Activated CD4-positive, alpha-beta memory T cell treated with anti-CD3 and anti-CD28 coated beads, Interleukin-2, amount 10 ng/mL, durations not matched to agents 7 days and 5 days (primary cell): ENCODE results near the gene AMZ2. TPM values are rescaled to one million over a fixed set of nuclear protein-coding genes. Genes with fewer than 3 reads are reported as not detected.

Experiments used
- CTCF ChIA-PET: fragments of 350-600 bp; sonication (Branson Sonifier 250); formaldehyde crosslinking; loops from one replicate; lab custom pipeline; 2021; ENCODE audit warnings: antibody characterized with exemption, inconsistent platforms; lab: Charles Lee
- POLR2A ChIA-PET: fragments of 350-600 bp; sonication (Branson Sonifier 250); formaldehyde crosslinking; loops from one replicate; lab custom pipeline; 2021; ENCODE audit warnings: antibody characterized with exemption; lab: Charles Lee
- DNase-seq: peaks from one replicate; pipeline ENCODE4 v3.0.0-alpha.2; 2020
- H3K27ac Mint-ChIP-seq: one replicate; pipeline ENCODE4 v1.8.0; 2021; ENCODE audit warnings: mild to moderate bottlenecking, mixed read lengths
- H3K27me3 Mint-ChIP-seq: one replicate; pipeline ENCODE4 v1.8.0; 2021; ENCODE audit warnings: mixed read lengths
- H3K36me3 Mint-ChIP-seq: one replicate; pipeline ENCODE4 v1.8.0; 2021; ENCODE audit warnings: low read depth, mixed read lengths
- H3K4me1 Mint-ChIP-seq: one replicate; pipeline ENCODE4 v1.8.0; 2021; ENCODE audit warnings: mixed read lengths
- H3K4me3 Mint-ChIP-seq: one replicate; pipeline ENCODE4 v1.8.0; 2021; ENCODE audit warnings: mild to moderate bottlenecking, mixed read lengths
- H3K9me3 Mint-ChIP-seq: one replicate; pipeline ENCODE4 v1.8.0; 2021; ENCODE audit warnings: mixed read lengths
- total RNA-seq, 2 experiments: library from RNA; stranded (reverse); gene quantifications; one replicate each; pipeline ENCODE4 v1.2.3, GENCODE V29; 2021

The AMZ2 gene
- total RNA-seq, 2 experiments from 2014 or later: 106 to 121 TPM

DNA sequence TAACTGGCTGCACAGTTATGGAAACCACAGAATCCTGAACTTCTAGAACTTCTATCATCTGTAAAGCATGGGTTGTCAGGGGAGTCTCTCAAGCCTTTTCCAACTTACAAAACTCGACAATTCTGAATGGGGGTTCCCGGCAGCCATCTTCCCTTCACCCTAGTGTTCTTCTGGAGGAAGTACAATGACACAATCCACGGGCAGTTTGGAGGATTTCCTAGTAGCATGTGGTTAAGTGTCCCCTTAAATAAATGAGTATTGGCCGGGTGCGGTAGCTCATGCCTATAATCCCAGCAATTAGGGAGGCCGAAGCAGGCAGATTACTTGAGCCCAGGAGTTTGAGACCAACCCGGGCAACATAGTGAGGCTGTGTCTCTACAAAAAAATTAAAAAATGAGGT, 41.0 kb downstream of the AMZ2 start:
- no peaks in the 10 kb centered on the region for H3K9me3 Mint-ChIP-seq
- DNase-seq: peak; percentile 22
- ChIA-PET CTCF (interaction anchor here (0.8 to 5.0 kb wide), 4 partner anchors 10 to 148 kb away, joined by 3 to 33 read pairs (median 12); no protein-coding TSS in a partner anchor), POLR2A (interaction anchor here (1.2 to 8.6 kb wide), 12 partner anchors 8 to 171 kb away, joined by 3 to 158 read pairs (median 57); partner anchors contain the start of genes AMZ2 and WIPI1)
- peak overlapping the region; percentile 87 for H3K4me3 Mint-ChIP-seq
- no peaks in the 10 kb centered on the region for H3K27me3 Mint-ChIP-seq
- peak overlapping the region; percentile 37 for H3K27ac Mint-ChIP-seq
- H3K4me1 Mint-ChIP-seq: peaks cover 49% of the 10 kb centered on the region
- peaks cover 26% of the 10 kb centered on the region for H3K36me3 Mint-ChIP-seq

DNA sequence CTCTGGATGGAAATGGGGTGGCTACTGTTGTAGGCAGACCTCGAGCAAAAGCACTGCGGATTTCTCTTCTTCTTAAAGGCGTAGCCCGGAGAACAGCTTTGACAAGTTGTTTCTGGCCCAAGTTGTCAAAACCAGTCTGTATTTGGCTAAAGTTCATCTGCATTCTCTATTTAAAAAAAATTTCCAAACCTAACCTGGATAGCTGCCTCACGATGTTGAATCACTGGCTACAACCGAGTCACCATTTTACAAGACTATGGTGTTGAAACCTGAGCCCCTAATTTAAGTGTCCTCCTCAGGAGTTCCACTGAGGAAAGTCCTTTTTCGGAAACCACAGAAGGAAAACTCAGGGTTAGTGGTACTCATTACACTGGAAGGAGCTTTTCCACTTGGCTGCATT, 41.6 kb downstream of the AMZ2 start:
- Mint-ChIP-seq H3K27me3 (no peaks in the 10 kb centered on the region), H3K27ac (peak overlapping the region; percentile 99), H3K36me3 (peaks cover 26% of the 10 kb centered on the region), H3K4me3 (peak overlapping the region; percentile 87), H3K9me3 (no peaks in the 10 kb centered on the region), H3K4me1 (peaks cover 54% of the 10 kb centered on the region)
- DNase-seq: no peak
- CTCF ChIA-PET: interaction anchor here (0.9 to 5.0 kb wide), 7 partner anchors 26 to 147 kb away, joined by 3 to 33 read pairs (median 8); no protein-coding TSS in a partner anchor
- POLR2A ChIA-PET: interaction anchor here (0.6 to 8.6 kb wide), 19 partner anchors 7 to 170 kb away, joined by 3 to 158 read pairs (median 7); partner anchors contain the start of genes AMZ2 and WIPI1

DNA sequence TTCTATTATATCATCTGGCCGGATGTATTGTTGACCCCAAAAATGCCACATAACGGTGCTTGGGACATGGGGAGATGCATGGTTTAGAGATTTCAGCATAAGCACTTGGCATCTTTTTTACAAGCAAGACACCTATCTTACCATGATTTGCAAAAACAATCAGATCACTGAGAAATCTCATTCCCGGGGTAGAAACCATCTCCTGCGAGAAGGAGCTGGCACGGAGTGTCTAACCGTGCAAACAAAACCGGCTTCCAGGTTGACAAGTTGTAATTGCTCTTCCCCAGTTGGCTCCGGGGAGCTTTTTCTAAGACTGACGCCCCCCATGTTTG, 42.1 kb downstream of the AMZ2 start:
- no peaks in the 10 kb centered on the region for H3K27me3 Mint-ChIP-seq
- H3K4me3 Mint-ChIP-seq: peak overlapping the region; percentile 87
- peaks cover 30% of the 10 kb centered on the region for H3K36me3 Mint-ChIP-seq
- H3K9me3 Mint-ChIP-seq: no peaks in the 10 kb centered on the region
- peaks cover 58% of the 10 kb centered on the region for H3K4me1 Mint-ChIP-seq
- H3K27ac Mint-ChIP-seq: peak overlapping the region; percentile 99
- CTCF ChIA-PET: interaction anchor here (0.9 to 5.0 kb wide), 7 partner anchors 26 to 147 kb away, joined by 3 to 33 read pairs (median 8); no protein-coding TSS in a partner anchor
- POLR2A ChIA-PET: interaction anchor here (0.6 to 8.6 kb wide), 18 partner anchors 9 to 170 kb away, joined by 3 to 158 read pairs (median 9); partner anchors contain the start of genes AMZ2 and WIPI1
- no peak for DNase-seq

DNA sequence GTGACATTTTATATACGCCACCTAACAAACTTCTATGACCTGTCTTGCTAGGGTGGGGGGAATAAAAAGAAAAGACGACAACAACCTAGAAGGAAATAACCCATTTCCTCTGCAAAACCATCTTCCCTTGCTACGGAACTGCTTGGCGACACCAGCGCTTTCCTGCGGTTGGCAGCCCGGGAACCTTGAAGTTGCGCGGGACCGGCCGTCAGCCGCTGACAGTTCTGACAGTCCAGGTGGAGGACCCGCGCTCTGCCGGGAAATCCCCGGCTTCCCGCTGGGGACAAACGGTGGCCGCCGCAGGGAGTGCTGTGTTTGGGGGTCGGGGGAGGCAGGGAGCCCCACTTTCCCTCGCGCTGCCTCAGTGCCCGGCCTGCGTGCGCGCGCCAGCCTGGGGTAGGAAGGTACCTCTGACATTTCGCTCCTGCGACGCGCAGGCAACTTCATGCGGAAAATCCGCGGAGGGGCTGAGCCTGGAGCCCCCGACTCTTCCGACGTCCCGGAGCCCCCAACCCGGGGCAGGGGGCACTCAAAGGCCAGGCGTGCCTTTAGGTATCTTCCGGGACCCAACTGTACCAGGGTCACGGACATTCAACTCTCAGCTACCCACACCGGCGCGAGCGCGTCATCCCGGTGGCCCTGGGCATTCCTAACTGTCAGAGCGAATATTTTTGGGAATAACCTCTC, 42.6 kb downstream of the AMZ2 start:
- Mint-ChIP-seq H3K4me1 (peaks cover 61% of the 10 kb centered on the region), H3K36me3 (peaks cover 32% of the 10 kb centered on the region), H3K4me3 (peak overlapping the region; percentile 87), H3K27ac (peak overlapping the region; percentile 99), H3K9me3 (no peaks in the 10 kb centered on the region), H3K27me3 (no peaks in the 10 kb centered on the region)
- POLR2A ChIA-PET: interaction anchor here (0.6 to 8.6 kb wide), 41 partner anchors 10 to 465 kb away, joined by 3 to 158 read pairs (median 6); partner anchors contain the start of genes AMZ2, BPTF and WIPI1
- CTCF ChIA-PET: interaction anchor here (0.6 to 5.0 kb wide), 11 partner anchors 22 to 146 kb away, joined by 3 to 33 read pairs (median 5); no protein-coding TSS in a partner anchor
- peak; percentile 69 for DNase-seq

DNA sequence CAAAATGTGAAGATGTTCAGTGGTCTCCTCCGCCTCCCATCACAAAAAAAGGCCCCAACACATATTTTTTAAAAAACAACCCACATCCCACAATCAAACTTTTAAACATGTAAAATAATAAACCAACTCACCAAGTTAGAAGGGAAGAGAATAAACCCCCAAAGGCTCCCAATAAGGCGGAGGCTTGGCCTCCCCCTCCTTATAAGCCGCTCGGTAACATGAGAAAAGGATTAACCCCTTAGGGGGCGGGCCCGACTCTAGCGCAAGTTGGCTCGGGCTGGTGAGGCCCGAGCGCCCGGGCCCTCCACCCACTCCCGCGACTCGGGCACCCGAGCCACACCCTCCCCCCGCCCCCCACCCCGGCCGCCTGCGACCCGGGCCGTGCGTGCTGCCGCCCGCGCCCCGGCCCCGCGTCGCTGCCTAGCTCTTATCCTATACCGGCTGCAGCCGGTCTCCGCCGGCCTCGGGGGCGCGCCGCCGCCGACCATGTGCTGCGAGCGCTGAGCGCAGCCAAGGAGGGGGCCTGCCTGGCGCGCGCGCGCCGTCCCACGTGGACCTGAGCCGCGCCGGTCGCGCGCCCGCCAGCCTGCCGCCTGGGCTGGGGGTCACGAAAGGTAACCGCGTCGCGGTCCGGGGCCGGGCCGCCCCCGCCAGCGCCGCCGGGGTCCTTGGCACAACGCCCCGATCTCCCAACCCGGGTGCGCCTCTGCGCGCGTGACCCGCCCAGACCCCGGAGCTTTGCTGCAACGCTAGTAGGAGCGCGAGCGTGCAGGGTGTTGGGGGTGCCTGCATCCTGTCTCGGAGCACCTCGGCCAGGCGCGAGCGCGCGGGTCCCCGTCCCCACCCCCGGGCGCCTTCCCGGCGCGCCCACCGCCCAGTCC, 43.4 kb downstream of the AMZ2 start, which contains the start of the genes ARSG and SLC16A6:
Gene ARSG, plus strand, starts transcription at position 541 of the 881 bp plus-strand sequence. CDS start 15,999 bp downstream, outside the sequence.
Gene SLC16A6, minus strand, starts transcription at position 173 of the 881 bp plus-strand sequence. CDS start 12,807 bp downstream, outside the sequence.
- Mint-ChIP-seq H3K4me3 (peak within 1 kb of the TSS; percentile 87), H3K36me3 (peaks cover 32% of the 10 kb centered on the region), H3K27ac (peak within 1 kb of the TSS; percentile 99), H3K9me3 (no peaks in the 10 kb centered on the region), H3K4me1 (peaks cover 65% of the 10 kb centered on the region), H3K27me3 (no peaks in the 10 kb centered on the region)
- ChIA-PET CTCF (interaction anchor here (0.6 to 5.0 kb wide), 12 partner anchors 23 to 171 kb away, joined by 3 to 33 read pairs (median 8); no protein-coding TSS in a partner anchor), POLR2A (interaction anchor here (0.6 to 8.6 kb wide), 44 partner anchors 9 to 466 kb away, joined by 3 to 158 read pairs (median 6); partner anchors contain the start of genes AMZ2, BPTF and WIPI1)
- peak; percentile 88 for DNase-seq

DNA sequence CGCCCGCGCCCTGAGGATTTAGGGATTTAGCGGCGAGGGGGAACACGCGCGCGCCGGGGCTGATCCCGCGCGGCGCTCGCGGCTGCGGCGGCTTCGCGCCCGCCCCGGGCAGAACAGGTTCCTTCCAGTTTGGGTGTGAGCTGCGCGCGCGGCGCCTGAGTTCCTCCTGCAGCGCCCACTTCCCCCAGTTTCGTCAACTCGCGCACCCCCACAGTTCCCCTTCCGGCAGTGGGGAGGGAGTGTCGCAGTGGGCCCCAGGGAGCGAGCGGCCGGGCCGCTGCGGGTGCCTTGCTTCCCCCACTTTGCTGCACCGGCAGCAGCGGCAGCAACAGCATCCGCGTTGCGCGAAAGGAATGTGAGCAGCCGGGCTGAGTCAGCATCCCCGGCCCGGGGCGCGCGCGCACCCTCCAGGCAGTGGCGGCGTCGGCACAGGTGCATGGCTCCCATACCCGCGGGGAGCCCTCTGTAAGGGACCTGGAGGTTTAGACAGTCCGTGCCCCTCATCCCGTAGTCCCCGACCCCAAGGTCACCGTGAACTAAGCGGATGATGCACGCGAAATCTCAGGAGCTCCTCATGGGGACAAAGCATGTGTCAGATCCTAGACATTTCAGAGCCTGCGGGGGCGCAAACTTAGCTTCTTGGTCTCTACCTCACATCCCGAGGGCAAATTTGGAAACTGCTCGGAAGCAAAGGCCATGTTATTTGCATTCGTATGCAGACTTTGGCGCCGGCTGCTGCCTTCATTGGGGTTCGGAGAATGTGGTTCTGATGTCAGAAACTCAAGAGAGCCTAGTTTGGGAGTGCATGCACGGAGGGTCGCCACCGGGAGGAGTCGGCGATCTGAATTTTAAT, 44.2 kb downstream of the AMZ2 start:
- ChIA-PET CTCF (interaction anchor here (0.6 to 5.0 kb wide), 15 partner anchors 11 to 170 kb away, joined by 3 to 33 read pairs (median 7); no protein-coding TSS in a partner anchor), POLR2A (interaction anchor here (0.6 to 8.6 kb wide), 42 partner anchors 8 to 467 kb away, joined by 3 to 158 read pairs (median 6); partner anchors contain the start of genes AMZ2, BPTF and WIPI1)
- H3K4me3 Mint-ChIP-seq: peak overlapping the region; percentile 81
- no peaks in the 10 kb centered on the region for H3K27me3 Mint-ChIP-seq
- H3K4me1 Mint-ChIP-seq: peaks cover 71% of the 10 kb centered on the region
- peaks cover 32% of the 10 kb centered on the region for H3K36me3 Mint-ChIP-seq
- peak; percentile 97 for DNase-seq
- peak overlapping the region; percentile 95 for H3K27ac Mint-ChIP-seq
- H3K9me3 Mint-ChIP-seq: no peaks in the 10 kb centered on the region

DNA sequence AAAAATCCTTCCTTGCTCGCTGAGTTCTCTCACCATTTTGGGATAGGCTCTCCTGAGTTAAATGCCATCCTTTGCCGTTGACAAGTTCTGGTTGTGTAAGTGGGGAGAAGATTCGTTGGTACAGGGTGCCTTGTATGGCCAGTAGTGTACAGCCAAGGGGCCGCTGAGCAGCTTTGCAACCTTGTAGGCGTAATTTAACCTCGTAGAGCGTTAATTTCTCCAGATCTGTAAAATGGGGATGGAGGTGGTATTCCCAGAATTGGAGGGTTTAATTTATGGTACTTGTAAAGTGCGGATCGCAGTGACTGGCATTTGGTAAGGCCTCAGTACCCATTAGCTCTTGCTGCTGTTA, 44.8 kb downstream of the AMZ2 start:
- H3K9me3 Mint-ChIP-seq: no peaks in the 10 kb centered on the region
- no peak for DNase-seq
- H3K4me1 Mint-ChIP-seq: peaks cover 72% of the 10 kb centered on the region

DNA sequence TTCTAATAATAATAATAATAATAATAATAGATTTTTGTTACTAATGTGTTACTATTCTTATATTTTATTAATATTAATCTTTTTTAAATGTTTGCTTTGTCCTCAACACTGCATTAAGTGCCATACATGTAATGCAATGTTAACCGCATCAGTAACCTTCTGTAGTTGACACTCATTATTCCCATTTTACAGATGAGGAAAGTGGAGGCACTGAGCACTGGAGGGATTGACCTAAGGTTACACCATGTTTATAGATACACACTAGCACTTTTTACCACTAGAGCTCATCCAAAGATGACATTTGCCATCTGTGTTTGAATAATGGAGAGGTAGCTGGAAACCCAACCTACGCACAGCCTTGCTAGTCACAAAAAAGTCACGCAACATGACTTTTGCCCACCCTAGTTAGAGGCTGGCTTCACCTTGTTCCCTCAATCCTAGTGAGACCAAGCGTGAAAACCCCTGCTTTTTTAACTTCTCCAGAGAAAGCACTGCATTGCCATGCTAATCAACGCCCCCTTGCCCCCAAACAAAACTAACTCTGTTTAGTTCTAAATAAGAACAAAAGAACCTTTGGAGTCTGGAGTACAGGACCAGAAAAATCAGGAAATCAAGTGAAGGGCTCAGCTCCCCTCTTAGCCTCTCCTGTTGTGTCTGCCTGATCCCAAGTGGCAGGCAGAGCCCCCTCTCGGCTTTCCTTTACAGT, 45.8 kb downstream of the AMZ2 start:
- Mint-ChIP-seq H3K27me3 (no peaks in the 10 kb centered on the region), H3K36me3 (peaks cover 24% of the 10 kb centered on the region), H3K27ac (no peak overlapping the region), H3K4me1 (peaks cover 72% of the 10 kb centered on the region), H3K9me3 (no peaks in the 10 kb centered on the region), H3K4me3 (no peak overlapping the region)
- no peak for DNase-seq
- CTCF ChIA-PET: interaction anchor here (0.9 to 4.0 kb wide), 2 partner anchors 138 to 143 kb away, joined by 4 to 24 read pairs; no protein-coding TSS in a partner anchor
- POLR2A ChIA-PET: interaction anchor here (0.7 to 8.6 kb wide), 7 partner anchors 20 to 144 kb away, joined by 3 to 158 read pairs (median 61); partner anchors contain the start of gene AMZ2

More for the DNA sequence above, 44.8 kb downstream of the AMZ2 start:
- Mint-ChIP-seq H3K27ac (peak overlapping the region; percentile 95), H3K36me3 (peaks cover 28% of the 10 kb centered on the region), H3K27me3 (no peaks in the 10 kb centered on the region), H3K4me3 (peak overlapping the region; percentile 81)
- ChIA-PET CTCF (interaction anchor here (0.9 to 5.0 kb wide), 9 partner anchors 10 to 155 kb away, joined by 3 to 33 read pairs (median 9); no protein-coding TSS in a partner anchor), POLR2A (interaction anchor here (0.9 to 8.6 kb wide), 21 partner anchors 7 to 167 kb away, joined by 3 to 158 read pairs (median 10); partner anchors contain the start of genes AMZ2 and WIPI1)

DNA sequence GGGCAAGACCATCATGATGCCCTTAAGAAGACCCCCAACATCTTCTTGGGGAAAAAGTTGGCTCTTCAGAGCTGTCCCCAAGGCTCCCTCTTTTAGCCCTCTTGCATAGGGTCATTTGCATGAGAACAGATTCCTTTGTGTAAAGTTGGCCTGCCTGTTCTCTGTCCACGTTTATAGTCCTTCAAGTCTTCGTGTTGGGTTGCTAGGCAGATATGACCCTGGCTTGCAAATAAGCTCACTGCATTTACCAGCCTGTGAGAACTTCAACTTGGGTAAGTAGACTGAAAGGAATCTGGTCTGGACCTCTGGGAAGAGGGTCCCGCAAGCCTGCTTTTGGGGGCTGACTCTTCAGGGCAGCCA, 46.3 kb downstream of the AMZ2 start:
- H3K27me3 Mint-ChIP-seq: no peaks in the 10 kb centered on the region
- H3K9me3 Mint-ChIP-seq: no peaks in the 10 kb centered on the region
- no peak overlapping the region for H3K27ac Mint-ChIP-seq
- H3K4me1 Mint-ChIP-seq: peaks cover 69% of the 10 kb centered on the region
- ChIA-PET POLR2A (interaction anchor here (0.7 to 8.6 kb wide), 4 partner anchors 20 to 143 kb away, joined by 3 to 158 read pairs (median 40); no protein-coding TSS in a partner anchor), CTCF (interaction anchor here (4.0 kb wide), 1 partner anchor 142 kb away, joined by 24 read pairs; no protein-coding TSS in a partner anchor)
- peaks cover 18% of the 10 kb centered on the region for H3K36me3 Mint-ChIP-seq
- H3K4me3 Mint-ChIP-seq: no peak overlapping the region
- no peak for DNase-seq

DNA sequence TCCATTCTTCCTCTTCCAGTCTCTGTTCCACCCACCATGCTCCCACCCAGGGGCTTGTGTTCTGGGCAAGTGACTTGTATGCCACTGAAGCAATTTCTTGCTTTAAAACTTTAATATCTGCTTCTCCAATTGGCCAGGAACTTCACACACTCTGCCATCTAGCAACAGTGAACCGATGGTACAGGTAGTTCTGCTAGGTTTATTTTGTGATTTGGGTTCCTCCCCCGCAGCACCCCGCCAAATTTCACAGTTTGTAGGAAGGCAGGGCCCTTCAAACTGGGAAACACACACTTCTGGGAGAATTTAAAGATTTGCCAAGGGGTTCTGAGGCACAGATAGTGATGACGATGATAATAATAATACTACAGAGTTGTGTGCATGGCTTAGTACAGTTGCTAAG, 46.8 kb downstream of the AMZ2 start:
- H3K4me3 Mint-ChIP-seq: no peak overlapping the region
- no peaks in the 10 kb centered on the region for H3K27me3 Mint-ChIP-seq
- POLR2A ChIA-PET: interaction anchor here (1.9 to 8.6 kb wide), 2 partner anchors 53 to 143 kb away, joined by 7 to 158 read pairs; no protein-coding TSS in a partner anchor
- H3K4me1 Mint-ChIP-seq: peaks cover 69% of the 10 kb centered on the region
- no peak for DNase-seq
- no peaks in the 10 kb centered on the region for H3K9me3 Mint-ChIP-seq
- peak overlapping the region; percentile 28 for H3K27ac Mint-ChIP-seq
- CTCF ChIA-PET: interaction anchor here (4.0 kb wide), 1 partner anchor 142 kb away, joined by 24 read pairs; no protein-coding TSS in a partner anchor
- H3K36me3 Mint-ChIP-seq: peaks cover 17% of the 10 kb centered on the region
